ENCODE measurements around the gene RFC1. TPM values are rescaled to one million over a fixed set of nuclear protein-coding genes. Genes with fewer than 3 reads are reported as not detected.
"Not testable (repeated sequence)": the region's sequence is repeated elsewhere in the genome, so short reads cannot be mapped to it uniquely, and the experiment has no call there.

RFC1 gene
- total and polyA plus RNA-seq, 10 donors = 8.0 to 54.9 (median 41.8) TPM

- intact Hi-C loops (cut with DNase I; ENCODE audit: low total_unique reads) = no loop called here
- Histone ChIP-seq H3K4me3 (no peak overlapping the region), H3K27ac (no peak overlapping the region), H3K36me3 (peaks cover 5 to 100% (median 73%) of the 10 kb centered on the region in 6 donors), H3K9me3 (no peaks in the 10 kb centered on the region), H3K27me3 (replicated peaks in 1 of 7) (no peaks in the 10 kb centered on the region), H3K4me1 (no peaks in the 10 kb centered on the region)
- TF ChIP-seq POLR2A (IDR thresholded peaks at IDR 0.05) = no peak
- 69 to 83% (median 74%) methylated on average over 5 of the region's 5 CpGs for WGBS, 5 donors
- DNase-seq = no peak
These were observed 61.5 kb downstream of the RFC1 start for GRCh38 chr4:39304651-39305050.

- Histone ChIP-seq H3K4me1 (no peaks in the 10 kb centered on the region), H3K36me3 (peaks cover 5 to 100% (median 76%) of the 10 kb centered on the region in 6 donors), H3K27ac (no peak overlapping the region), H3K9me3 (no peaks in the 10 kb centered on the region), H3K27me3 (replicated peaks in 1 of 7) (no peaks in the 10 kb centered on the region), H3K4me3 (no peak overlapping the region)
- DNase-seq = no peak
- intact Hi-C loops (cut with DNase I; ENCODE audit: low total_unique reads) = no loop called here
- TF ChIP-seq POLR2A (IDR thresholded peaks at IDR 0.05) (no peak), POLR2AphosphoS5 (IDR thresholded peaks at IDR 0.05) (no peak), CTCF (IDR thresholded peaks at IDR 0.05 in 8 of 11, conservative IDR thresholded peaks at IDR 0.05 in 3 of 11) (no peak)
- WGBS, 5 donors = 86 to 91% (median 90%) methylated on average over 3 of the region's 3 CpGs
These were observed 62.3 kb downstream of the RFC1 start for GRCh38 chr4:39303871-39304270.

- DNase-seq = no peak
- intact Hi-C loops (cut with DNase I; ENCODE audit: low total_unique reads) = no loop called here
- Histone ChIP-seq H3K27ac (no peak overlapping the region), H3K27me3 (replicated peaks in 1 of 7) (no peaks in the 10 kb centered on the region), H3K9me3 (no peaks in the 10 kb centered on the region), H3K4me3 (no peak overlapping the region), H3K4me1 (no peaks in the 10 kb centered on the region), H3K36me3 (peaks cover 5 to 100% (median 81%) of the 10 kb centered on the region in 6 donors)
- TF ChIP-seq POLR2AphosphoS5 (IDR thresholded peaks at IDR 0.05) = no peak
- TF ChIP-seq CTCF (IDR thresholded peaks at IDR 0.05 in 8 of 11, conservative IDR thresholded peaks at IDR 0.05 in 3 of 11) = no peak
- no peak for TF ChIP-seq POLR2A (IDR thresholded peaks at IDR 0.05)
- 92 to 100% (median 97%) methylated on average over 1 of the region's 1 CpG for WGBS, 5 donors
These were observed 63.3 kb downstream of the RFC1 start for GRCh38 chr4:39302901-39303300.

- H3K4me1 ChIP-seq = no peaks in the 10 kb centered on the region
- intact Hi-C loops (cut with DNase I; ENCODE audit: low total_unique reads) = no loop called here
- no peak overlapping the region for H3K4me3 ChIP-seq
- H3K27ac ChIP-seq = no peak overlapping the region
- WGBS, 5 donors = 98 to 99% (median 98%) methylated on average over 8 of the region's 8 CpGs
- H3K27me3 ChIP-seq (replicated peaks in 1 of 7) = no peaks in the 10 kb centered on the region
- TF ChIP-seq POLR2A (IDR thresholded peaks at IDR 0.05) (no peak), CTCF (IDR thresholded peaks at IDR 0.05 in 8 of 11, conservative IDR thresholded peaks at IDR 0.05 in 3 of 11) (no peak), POLR2AphosphoS5 (IDR thresholded peaks at IDR 0.05) (no peak)
- no peaks in the 10 kb centered on the region for H3K9me3 ChIP-seq
- DNase-seq = no peak
- peaks cover 5 to 87% (median 73%) of the 10 kb centered on the region in 6 donors for H3K36me3 ChIP-seq
These were observed 70.4 kb downstream of the RFC1 start for GRCh38 chr4:39295784-39296183.

- H3K36me3 ChIP-seq = peaks cover 0 to 87% (median 75%) of the 10 kb centered on the region in 6 donors
- H3K9me3 ChIP-seq; H3K27ac ChIP-seq; H3K4me1 ChIP-seq; intact Hi-C loops (cut with DNase I; ENCODE audit: low total_unique reads); DNase-seq; H3K27me3 ChIP-seq (replicated peaks in 1 of 7); H3K4me3 ChIP-seq: not testable (repeated sequence)
- 94 to 98% (median 96%) methylated on average over 5 of the region's 5 CpGs for WGBS, 5 donors
These were observed 73.7 kb downstream of the RFC1 start for GRCh38 chr4:39292433-39292832.

All from spleen (tissue), 11 donors.